ENCODE results near the gene RNF181.
A peak's percentile ranks its signal among the peaks of the same experiment; 100 is the strongest.
"Not testable (repeated sequence)": the region's sequence is repeated elsewhere in the genome, so short reads cannot be mapped to it uniquely, and the experiment has no call there.

Gene RNF181

GRCh38 chr2:85577386-85578242 lies 17.9 kb upstream of the RNF181 start, which contains the start of gene VAMP8:
VAMP8 (plus strand) TSS chr2:85577586; CDS start chr2:85577647, 61 bp downstream.
- peak; percentile 65 for DNase-seq

- peak; percentile 79 for DNase-seq
Observed at GRCh38 chr2:85578243-85579180, 17.0 kb upstream of the RNF181 start.

DNA sequence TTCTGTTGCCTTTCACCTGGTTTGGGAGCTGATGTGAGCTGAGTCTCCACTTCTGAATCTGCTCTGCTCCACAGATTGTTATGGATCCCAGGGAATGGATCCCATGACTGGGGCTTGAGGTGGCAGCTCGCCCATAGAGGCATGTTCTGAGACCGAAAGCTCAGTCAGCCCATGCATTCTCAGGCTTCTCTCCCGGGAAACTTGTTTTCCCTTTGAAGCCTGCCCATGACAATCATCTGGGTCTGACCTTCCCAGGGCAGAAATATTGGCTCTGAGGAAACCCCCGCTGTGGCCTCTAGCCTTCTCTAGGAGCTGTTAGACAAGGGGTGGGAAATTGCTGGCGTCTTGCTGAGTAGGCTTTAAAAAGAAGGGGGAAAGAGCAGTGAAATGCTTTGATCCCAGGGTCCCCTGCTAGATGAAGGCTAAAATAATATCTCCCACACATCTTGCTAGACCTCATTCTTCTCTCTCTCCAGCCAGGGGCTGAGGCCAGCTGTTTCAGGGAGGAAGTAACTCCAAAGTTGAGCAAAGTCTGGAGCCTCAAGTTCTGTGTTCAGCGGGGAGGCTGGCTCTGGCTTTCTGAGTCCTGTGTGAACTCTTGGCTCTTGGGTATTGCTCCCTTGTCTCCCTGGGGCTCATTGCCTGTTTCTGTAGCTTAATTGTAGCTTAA lies 16.1 kb upstream of the RNF181 start:
- peak; percentile 74 for DNase-seq

GRCh38 chr2:85580206-85580605 lies 15.3 kb upstream of the RNF181 start:
- no peak for DNase-seq

- peak; percentile 34 for DNase-seq
Observed at GRCh38 chr2:85582492-85582891, 13.1 kb upstream of the RNF181 start.

GRCh38 chr2:85583667-85584353 lies 11.7 kb upstream of the RNF181 start:
- peak; percentile 46 for DNase-seq

- DNase-seq = peak; percentile 61
Observed at GRCh38 chr2:85584354-85584856, 11.1 kb upstream of the RNF181 start, which contains the start of gene VAMP5. VAMP5 (plus strand) TSS chr2:85584431; CDS start chr2:85584491, 60 bp downstream.

DNA sequence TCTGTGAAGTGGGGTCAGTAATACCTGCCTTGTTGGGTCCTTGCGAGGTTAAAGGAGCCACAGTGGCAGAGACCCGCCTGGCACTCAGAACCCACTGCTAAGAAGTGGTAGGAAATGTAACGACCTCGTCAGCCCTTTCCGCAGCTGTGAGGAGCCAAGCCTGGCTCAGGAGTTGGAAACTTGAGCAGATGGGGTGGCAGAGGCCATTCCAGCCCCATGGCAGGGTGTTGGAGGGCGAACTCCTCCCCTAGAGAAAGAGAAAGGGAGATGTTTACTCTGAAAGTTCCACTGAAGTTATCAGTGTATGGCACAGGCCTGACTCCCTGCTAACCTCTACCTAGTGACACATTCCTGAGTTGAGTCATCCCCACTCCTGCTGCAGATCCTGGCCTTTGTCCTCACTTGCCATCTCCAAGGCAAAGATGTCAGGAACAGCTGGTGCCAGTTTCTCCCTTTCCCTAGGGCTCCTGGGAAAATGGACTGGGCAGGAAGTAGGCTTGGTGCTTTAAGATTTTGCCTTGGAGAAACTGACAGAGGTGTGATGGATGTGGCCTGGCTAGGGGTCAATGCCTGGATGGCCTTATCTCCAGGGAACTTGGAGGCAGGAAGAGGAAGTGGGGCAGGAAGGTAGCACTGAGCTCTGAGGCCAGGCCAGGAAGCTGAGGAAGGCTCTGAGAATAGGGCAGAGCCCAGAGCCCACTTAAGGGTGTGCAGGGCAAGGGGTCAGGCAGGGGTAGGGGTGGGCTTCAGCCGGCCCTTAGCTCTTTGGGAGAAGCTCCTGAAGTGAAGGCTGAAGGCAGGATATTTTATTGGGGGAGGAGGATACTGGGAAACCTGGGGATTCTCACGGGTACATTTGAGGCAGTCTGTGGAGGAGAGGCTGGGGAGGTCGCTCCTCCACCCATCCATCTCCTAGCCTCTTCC lies 10.4 kb upstream of the RNF181 start:
- DNase-seq = peak; percentile 27

DNA sequence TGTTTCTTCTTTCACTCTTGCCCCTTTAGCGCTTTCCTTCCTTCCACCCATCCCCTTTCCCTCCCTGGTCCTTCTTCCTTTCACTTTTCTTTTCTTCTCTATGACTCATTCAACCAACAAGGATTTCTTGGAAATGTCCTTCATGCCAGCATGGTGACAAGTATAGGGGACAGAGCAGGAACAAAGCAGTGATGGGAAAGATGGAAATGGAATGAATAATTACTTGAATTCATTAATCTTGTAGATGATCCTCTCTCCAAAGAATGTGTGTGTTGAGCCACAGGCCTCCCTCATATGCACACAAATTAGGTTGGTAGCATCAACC lies 9.8 kb upstream of the RNF181 start:
- DNase-seq = peak; percentile 76

DNA sequence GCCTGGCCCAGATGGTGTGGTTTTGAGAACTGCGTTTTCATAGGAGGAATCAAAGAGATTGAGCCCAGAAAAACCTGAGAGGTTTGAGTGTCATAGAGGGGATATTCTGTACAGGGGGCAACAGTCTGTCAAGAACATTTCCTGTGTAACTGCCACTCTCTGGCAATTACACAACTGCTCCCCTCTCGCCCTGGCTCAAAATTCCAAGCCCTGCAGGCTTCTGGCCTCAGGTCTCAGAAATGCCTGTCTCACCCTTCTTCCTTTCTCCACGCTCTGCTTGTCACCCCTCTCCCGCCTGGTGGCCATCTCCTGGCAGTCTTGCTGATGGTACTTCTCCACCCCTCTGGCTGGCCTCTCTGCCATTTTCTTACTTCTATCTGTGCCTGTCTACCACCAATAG lies 7.3 kb upstream of the RNF181 start:
- DNase-seq = no peak

DNA sequence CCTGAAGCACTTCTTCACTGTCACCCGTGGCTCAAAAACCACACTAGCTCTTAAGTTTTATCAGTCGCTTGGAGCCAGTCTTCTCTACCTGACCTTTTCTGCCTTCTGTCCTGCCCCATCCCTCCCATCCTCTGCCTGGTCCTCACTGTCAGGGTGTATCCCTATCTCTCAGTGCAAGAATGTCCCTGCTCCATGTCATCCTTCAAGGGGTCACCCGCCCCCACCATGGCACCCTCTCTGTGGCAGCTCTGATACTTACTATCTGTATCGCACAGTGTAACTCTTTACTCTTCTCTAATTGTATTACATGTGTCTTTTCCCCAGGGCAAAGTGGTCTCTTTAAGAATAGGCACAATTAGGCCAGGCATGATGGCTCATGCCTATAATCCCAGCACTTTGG lies 6.9 kb upstream of the RNF181 start:
- DNase-seq = no peak

- no peak for DNase-seq
Observed at GRCh38 chr2:85589181-85589580, 6.4 kb upstream of the RNF181 start.

DNA sequence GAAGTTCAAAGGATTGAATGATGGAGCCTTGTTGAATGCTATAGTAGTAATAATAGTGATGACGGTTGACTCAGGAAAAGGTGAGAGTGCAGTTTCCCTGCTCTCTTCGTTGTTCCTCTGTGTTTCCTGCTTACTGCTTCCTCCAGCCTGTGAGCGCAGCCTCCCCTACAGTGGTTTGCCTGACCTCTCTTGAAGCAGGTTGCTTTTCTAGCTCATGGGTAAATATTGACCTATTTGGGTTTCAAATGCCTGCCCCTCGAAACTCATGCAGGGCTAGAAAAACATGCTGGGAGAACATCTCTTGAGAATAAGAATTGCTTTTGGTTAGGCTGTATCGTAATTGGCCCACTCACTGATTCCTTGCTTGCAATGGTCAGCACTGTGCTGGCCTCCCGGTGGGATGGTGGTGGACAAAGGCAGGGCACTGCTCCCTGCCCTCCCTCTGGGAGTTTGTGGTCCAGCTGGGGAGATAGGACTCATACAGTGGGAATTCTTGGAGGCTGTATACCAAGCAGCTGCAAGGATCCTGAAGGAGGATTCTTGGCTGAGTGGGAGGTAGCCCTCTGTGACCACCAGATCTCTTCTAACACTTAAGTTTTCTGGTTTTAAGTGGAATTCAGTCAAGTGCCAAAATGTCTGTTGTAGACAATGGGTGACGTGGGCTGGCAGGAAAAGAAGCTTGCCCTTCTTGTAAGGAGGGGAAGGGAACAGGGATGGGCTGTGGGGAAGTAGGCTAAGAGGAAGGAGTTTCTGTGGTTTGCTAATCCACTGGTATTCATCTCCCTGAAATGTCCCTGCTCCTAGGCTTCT lies 5.4 kb upstream of the RNF181 start:
- peak; percentile 79 for DNase-seq

GRCh38 chr2:85590950-85591349 lies 4.6 kb upstream of the RNF181 start:
- peak; percentile 16 for DNase-seq

- no peak for DNase-seq
Observed at GRCh38 chr2:85591563-85591962, 4.0 kb upstream of the RNF181 start.

DNA sequence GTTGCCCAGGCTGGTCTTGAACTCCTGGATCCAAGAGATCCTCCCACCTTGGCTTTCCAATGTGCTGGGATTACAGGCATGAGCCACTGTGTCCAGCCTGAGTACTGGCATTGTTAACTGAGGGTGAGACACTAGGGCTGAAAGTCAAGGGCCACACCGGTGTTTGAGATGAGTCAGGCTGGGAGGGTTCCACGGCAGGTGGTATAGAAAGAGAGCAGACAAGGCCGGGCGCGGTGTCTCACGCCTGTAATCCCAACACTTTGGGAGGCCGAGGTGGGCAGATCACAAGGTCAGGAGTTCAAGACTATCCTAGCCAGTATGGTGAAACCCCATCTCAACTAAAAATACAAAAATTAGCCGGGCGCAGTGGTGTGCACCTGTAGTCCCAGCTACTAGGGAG lies 3.2 kb upstream of the RNF181 start:
- not testable (repeated sequence) for DNase-seq

GRCh38 chr2:85593023-85593422 lies 2.5 kb upstream of the RNF181 start:
- no peak for DNase-seq

GRCh38 chr2:85594715-85595300 lies 737 bp upstream of the RNF181 start:
- no peak for DNase-seq

DNA sequence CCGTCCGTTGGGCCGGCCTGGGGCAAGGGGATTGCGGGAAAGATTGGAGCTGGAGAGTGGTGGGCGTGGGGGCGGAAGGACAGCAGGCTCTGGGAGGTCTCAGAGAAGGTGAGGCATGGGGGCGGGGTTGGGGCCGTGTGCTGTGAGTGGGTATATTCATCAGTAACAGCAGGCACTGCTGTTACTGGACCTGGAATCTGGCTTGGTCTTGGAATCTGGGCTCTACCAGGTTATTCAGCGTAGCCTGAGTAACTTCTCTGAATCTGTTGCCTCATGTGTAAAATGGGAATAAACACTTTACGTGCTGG lies 435 bp downstream of the RNF181 start:
- no peak for DNase-seq

Data from inflammatory macrophage treated with lipopolysaccharide for 4 hours (primary cell).